HEK293 (cell line): ENCODE measurements around the gene SPEG.

ENCODE experiments used
- CTCF ChIA-PET: fragments of 350-600 bp; formaldehyde crosslinking; extraction: SDS; loops from one replicate; lab custom pipeline; 2021; ENCODE audit warnings: antibody characterized with exemption; lab: Yijun Ruan, JAX
- POLR2A ChIA-PET: fragments of 300-600 bp; formaldehyde crosslinking; extraction: SDS; loops from one replicate; lab custom pipeline; 2020; ENCODE audit warnings: antibody characterized with exemption, inconsistent platforms; lab: Yijun Ruan, JAX
- H3K27ac ChIP-seq: fragments of 200-500 bp; sonication (Bioruptor generic); 2 replicates; pipeline ENCODE4 v1.5.1; 2014; ENCODE audit warnings: low read depth, low read length, control low read depth, inconsistent platforms; ENCODE audit errors: extremely low read depth
- H3K36me3 ChIP-seq, 2 experiments: fragments of 200-500 bp in 1 of 2; sonication (Bioruptor generic) in 1 of 2; 1 replicate in 1 of 2; 2 replicates in 1 of 2; pipeline ENCODE4 v1.5.1; 2014 to 2017; ENCODE audit warnings: inconsistent platforms in 2 of 2, low read length in 2 of 2; ENCODE audit not compliant: control insufficient read depth in 2 of 2, insufficient read depth in 1 of 2
- H3K4me1 ChIP-seq: fragments of 200-500 bp; sonication (Bioruptor generic); 2 replicates; pipeline ENCODE4 v1.5.1; 2014; ENCODE audit warnings: mild to moderate bottlenecking, low read length, inconsistent platforms; ENCODE audit not compliant: control insufficient read depth, insufficient read depth
- H3K4me3 ChIP-seq: 2 replicates; pipeline ENCODE4 v1.5.1; 2011; ENCODE audit warnings: low read depth, mild to moderate bottlenecking, control low read depth, low read length, moderate library complexity
- H3K9me3 ChIP-seq: fragments of 200-500 bp; sonication (Bioruptor generic); 2 replicates; pipeline ENCODE4 v1.5.1; 2014; ENCODE audit warnings: low read depth, low read length, inconsistent platforms; ENCODE audit not compliant: control insufficient read depth, insufficient read depth
- BCL6B ChIP-seq: fragments of 450-650 bp; formaldehyde crosslinking; IDR thresholded peaks from 2 replicates; pipeline ENCODE4 v1.5.1; 2017; ENCODE audit warnings: missing biosample characterization, missing genetic modification characterization
- FEZF1 ChIP-seq: fragments of 450-650 bp; formaldehyde crosslinking; IDR thresholded peaks from 2 replicates; pipeline ENCODE4 v1.5.1; 2016; ENCODE audit warnings: missing biosample characterization, missing genetic modification characterization
- IKZF3 ChIP-seq: fragments of 450-650 bp; IDR thresholded peaks from 2 replicates; pipeline ENCODE4 v1.5.0; 2018; ENCODE audit warnings: missing biosample characterization, mild to moderate bottlenecking, missing genetic modification characterization, moderate library complexity
- PATZ1 ChIP-seq: fragments of 450-650 bp; formaldehyde crosslinking; IDR thresholded peaks from 2 replicates; pipeline ENCODE4 v1.5.1; 2016; ENCODE audit warnings: missing biosample characterization, missing genetic modification characterization
- PRDM10 ChIP-seq: fragments of 450-650 bp; formaldehyde crosslinking; IDR thresholded peaks from 2 replicates; pipeline ENCODE4 v1.5.1; 2016; ENCODE audit warnings: missing biosample characterization, missing genetic modification characterization
- ZBTB17 ChIP-seq: fragments of 450-650 bp; formaldehyde crosslinking; IDR thresholded peaks from 2 replicates; pipeline ENCODE4 v1.5.1; 2016; ENCODE audit warnings: missing biosample characterization, missing genetic modification characterization
- ZBTB21 ChIP-seq: fragments of 450-650 bp; formaldehyde crosslinking; IDR thresholded peaks from 2 replicates; pipeline ENCODE4 v1.5.1; 2017; ENCODE audit warnings: missing biosample characterization, missing genetic modification characterization
- ZNF132 ChIP-seq: fragments of 450-650 bp; formaldehyde crosslinking; IDR thresholded peaks from 2 replicates; pipeline ENCODE4 v1.5.1; 2017; ENCODE audit warnings: missing biosample characterization, missing genetic modification characterization, borderline replicate concordance
- ZNF148 ChIP-seq: fragments of 450-650 bp; formaldehyde crosslinking; IDR thresholded peaks from 2 replicates; pipeline ENCODE4 v1.5.0; 2017; ENCODE audit warnings: missing biosample characterization, missing genetic modification characterization, borderline replicate concordance
- ZNF670 ChIP-seq: fragments of 450-650 bp; formaldehyde crosslinking; IDR thresholded peaks from 2 replicates; pipeline ENCODE4 v1.5.1; 2016; ENCODE audit warnings: missing biosample characterization, missing genetic modification characterization, low read depth
- ZNF707 ChIP-seq: fragments of 450-650 bp; formaldehyde crosslinking; IDR thresholded peaks from 2 replicates; pipeline ENCODE4 v1.5.1; 2016; ENCODE audit warnings: missing biosample characterization, missing genetic modification characterization
- ZNF768 ChIP-seq: fragments of 450-650 bp; formaldehyde crosslinking; IDR thresholded peaks from 2 replicates; pipeline ENCODE4 v1.5.1; 2018; ENCODE audit warnings: missing biosample characterization, mild to moderate bottlenecking, missing genetic modification characterization
- ZNF837 ChIP-seq: fragments of 450-650 bp; formaldehyde crosslinking; IDR thresholded peaks from 2 replicates; pipeline ENCODE4 v1.5.1; 2016; ENCODE audit warnings: missing biosample characterization, missing genetic modification characterization
- ZSCAN16 ChIP-seq: fragments of 450-650 bp; formaldehyde crosslinking; IDR thresholded peaks from 2 replicates; pipeline ENCODE4 v1.5.1; 2016; ENCODE audit warnings: missing biosample characterization, missing genetic modification characterization
- TF ChIP-seq, protein P1 (sequence below): fragments of 450-650 bp; formaldehyde crosslinking; IDR thresholded peaks from 2 replicates; pipeline ENCODE4 v1.5.1; 2016; ENCODE audit warnings: missing biosample characterization, missing genetic modification characterization
- TF ChIP-seq, protein P2 (sequence below): fragments of 450-650 bp; formaldehyde crosslinking; IDR thresholded peaks from 2 replicates; pipeline ENCODE4; 2016; ENCODE audit warnings: missing biosample characterization, missing genetic modification characterization
- TF ChIP-seq, protein P3 (sequence below): fragments of 450-650 bp; formaldehyde crosslinking; IDR thresholded peaks from 2 replicates; pipeline ENCODE4 v1.5.1; 2017; ENCODE audit warnings: missing biosample characterization, missing genetic modification characterization

The SPEG gene

DNA sequence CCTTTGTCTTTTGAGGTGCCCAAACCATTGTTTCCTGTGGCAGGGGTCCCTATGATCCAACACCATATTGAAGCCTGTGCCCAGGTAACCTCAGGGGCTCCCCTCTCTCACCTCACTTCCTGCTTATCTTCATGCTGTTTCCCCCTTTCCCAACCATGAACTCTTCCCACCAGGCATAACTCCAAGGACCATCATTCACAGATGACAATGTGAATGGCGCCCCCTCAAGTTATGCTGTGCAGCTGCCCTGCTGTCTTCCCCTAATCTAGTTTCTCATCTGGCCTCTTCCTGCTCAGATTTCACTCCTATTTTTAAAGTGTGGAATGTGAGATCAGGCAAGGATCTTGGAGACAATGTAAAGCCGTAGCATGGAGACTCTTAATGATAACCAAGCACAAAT lies 65.5 kb downstream of the SPEG start:
- Histone ChIP-seq H3K4me3 (no peak overlapping the region), H3K4me1 (peaks cover 8% of the 10 kb centered on the region; the same call in 1 of the 2 replicates), H3K9me3 (no peaks in the 10 kb centered on the region), H3K36me3 (peaks cover 0 to 29% of the 10 kb centered on the region in 2 experiments; a peak in 2 of 3 replicates), H3K27ac (no peak overlapping the region)
- ChIA-PET CTCF (interaction anchor here (0.5 to 11.4 kb wide), 13 partner anchors 12 to 97 kb away, joined by 3 to 252 read pairs (median 4); partner anchors contain the start of gene ASIC4), POLR2A (interaction anchor here (0.6 to 0.7 kb wide), 3 partner anchors 9 to 112 kb away, joined by 3 to 4 read pairs (median 3); no protein-coding TSS in a partner anchor)
- TF ChIP-seq, protein P1, sequence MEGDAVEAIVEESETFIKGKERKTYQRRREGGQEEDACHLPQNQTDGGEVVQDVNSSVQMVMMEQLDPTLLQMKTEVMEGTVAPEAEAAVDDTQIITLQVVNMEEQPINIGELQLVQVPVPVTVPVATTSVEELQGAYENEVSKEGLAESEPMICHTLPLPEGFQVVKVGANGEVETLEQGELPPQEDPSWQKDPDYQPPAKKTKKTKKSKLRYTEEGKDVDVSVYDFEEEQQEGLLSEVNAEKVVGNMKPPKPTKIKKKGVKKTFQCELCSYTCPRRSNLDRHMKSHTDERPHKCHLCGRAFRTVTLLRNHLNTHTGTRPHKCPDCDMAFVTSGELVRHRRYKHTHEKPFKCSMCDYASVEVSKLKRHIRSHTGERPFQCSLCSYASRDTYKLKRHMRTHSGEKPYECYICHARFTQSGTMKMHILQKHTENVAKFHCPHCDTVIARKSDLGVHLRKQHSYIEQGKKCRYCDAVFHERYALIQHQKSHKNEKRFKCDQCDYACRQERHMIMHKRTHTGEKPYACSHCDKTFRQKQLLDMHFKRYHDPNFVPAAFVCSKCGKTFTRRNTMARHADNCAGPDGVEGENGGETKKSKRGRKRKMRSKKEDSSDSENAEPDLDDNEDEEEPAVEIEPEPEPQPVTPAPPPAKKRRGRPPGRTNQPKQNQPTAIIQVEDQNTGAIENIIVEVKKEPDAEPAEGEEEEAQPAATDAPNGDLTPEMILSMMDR (tag by site-specific recombination): peak; percentile 58; the same call in 1 of the 2 replicates
- TF ChIP-seq ZNF670 (no peak), ZBTB17 (tag by site-specific recombination) (0 out of 2 replicates have a peak, but pooled peaks have one; percentile 33), PRDM10 (tag by site-specific recombination) (peak; percentile 99), IKZF3 (tag by site-specific recombination) (peak; percentile 53; the same call in 1 of the 2 replicates)

DNA sequence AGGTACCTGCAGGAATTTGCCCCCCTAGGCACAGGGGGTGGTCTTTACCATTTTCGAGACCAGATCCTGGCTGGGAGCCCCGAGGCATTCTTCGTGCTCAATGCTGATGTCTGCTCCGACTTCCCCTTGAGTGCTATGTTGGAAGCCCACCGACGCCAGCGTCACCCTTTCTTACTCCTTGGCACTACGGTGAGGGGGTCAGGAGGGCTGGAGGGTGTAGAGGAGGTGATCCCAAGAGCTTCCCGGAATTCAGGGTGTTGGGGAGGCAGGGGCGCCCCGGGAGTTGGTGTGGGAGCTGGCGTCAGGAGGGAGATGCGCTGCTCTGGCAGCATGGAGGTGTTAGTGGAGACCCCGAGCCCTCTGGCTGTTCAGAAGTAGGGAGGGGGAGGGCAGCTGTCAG lies 67.2 kb downstream of the SPEG start:
- Histone ChIP-seq H3K4me1 (0 out of 2 replicates have a peak, but pooled peaks cover 5% of the 10 kb centered on the region), H3K36me3 (peaks cover 0 to 45% of the 10 kb centered on the region in 2 experiments; a peak in 2 of 3 replicates), H3K27ac (no peak overlapping the region), H3K9me3 (no peaks in the 10 kb centered on the region), H3K4me3 (no peak overlapping the region)
- TF ChIP-seq ZNF148 (tag by site-specific recombination) (no peak), ZSCAN16 (tag by site-specific recombination) (no peak), ZNF768 (tag by site-specific recombination) (no peak), PATZ1 (tag by site-specific recombination) (no peak), ZNF837 (tag by site-specific recombination) (no peak), ZNF707 (tag by site-specific recombination) (no peak), ZNF132 (no peak), FEZF1 (tag by site-specific recombination) (no peak), BCL6B (tag by site-specific recombination) (no peak), ZBTB21 (no peak)
- TF ChIP-seq, protein P2, sequence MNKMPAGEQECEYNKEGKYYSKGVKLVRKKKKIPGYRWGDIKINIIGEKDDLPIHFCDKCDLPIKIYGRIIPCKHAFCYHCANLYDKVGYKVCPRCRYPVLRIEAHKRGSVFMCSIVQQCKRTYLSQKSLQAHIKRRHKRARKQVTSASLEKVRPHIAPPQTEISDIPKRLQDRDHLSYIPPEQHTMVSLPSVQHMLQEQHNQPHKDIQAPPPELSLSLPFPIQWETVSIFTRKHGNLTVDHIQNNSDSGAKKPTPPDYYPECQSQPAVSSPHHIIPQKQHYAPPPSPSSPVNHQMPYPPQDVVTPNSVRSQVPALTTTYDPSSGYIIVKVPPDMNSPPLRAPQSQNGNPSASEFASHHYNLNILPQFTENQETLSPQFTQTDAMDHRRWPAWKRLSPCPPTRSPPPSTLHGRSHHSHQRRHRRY: no peak
- TF ChIP-seq, protein P3, sequence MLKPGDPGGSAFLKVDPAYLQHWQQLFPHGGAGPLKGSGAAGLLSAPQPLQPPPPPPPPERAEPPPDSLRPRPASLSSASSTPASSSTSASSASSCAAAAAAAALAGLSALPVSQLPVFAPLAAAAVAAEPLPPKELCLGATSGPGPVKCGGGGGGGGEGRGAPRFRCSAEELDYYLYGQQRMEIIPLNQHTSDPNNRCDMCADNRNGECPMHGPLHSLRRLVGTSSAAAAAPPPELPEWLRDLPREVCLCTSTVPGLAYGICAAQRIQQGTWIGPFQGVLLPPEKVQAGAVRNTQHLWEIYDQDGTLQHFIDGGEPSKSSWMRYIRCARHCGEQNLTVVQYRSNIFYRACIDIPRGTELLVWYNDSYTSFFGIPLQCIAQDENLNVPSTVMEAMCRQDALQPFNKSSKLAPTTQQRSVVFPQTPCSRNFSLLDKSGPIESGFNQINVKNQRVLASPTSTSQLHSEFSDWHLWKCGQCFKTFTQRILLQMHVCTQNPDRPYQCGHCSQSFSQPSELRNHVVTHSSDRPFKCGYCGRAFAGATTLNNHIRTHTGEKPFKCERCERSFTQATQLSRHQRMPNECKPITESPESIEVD (tag by site-specific recombination): no peak
- POLR2A ChIA-PET: no interaction called here
- CTCF ChIA-PET: interaction anchor here (4.6 to 9.5 kb wide), 2 partner anchors 10 to 25 kb away, joined by 29 to 150 read pairs; partner anchors contain the start of gene ASIC4
